Measurements from ENCODE around the gene RFPL3.
"Not testable (repeated sequence)": the region's sequence is repeated elsewhere in the genome, so short reads cannot be mapped to it uniquely, and the experiment has no call there.

GRCh38 chr22:32351875-32352274, 5.8 kb upstream of the RFPL3 start:
- not testable (repeated sequence) for TF ChIP-seq CTCF (IDR thresholded peaks at IDR 0.05; ENCODE audit: extremely low read depth in 1 of 2, insufficient read depth in 1 of 2, low read depth in 1 of 2, low read length in 2 of 2); POLR2AphosphoS5 (IDR thresholded peaks at IDR 0.05; ENCODE audit: insufficient read depth, low read depth, low read length)

All from endothelial cell of umbilical vein (primary cell).